Uterine smooth muscle cell (primary cell): ENCODE data around the gene PCK2. TPM values are rescaled to one million over a fixed set of nuclear protein-coding genes. Genes with fewer than 3 reads are reported as not detected.

Experiments
- total RNA-seq: library from RNA; depleted of rRNA; stranded (reverse); fragments of >200 nt; gene quantifications from 2 replicates; pipeline ENCODE4 v1.2.3, GENCODE V29; 2014

PCK2 gene
- 40.1 and 60.2 TPM in 2 replicates for total RNA-seq

GRCh38 chr14:24093901-24094840, at the start of gene PCK2:
TSS of gene PCK2 (plus strand) at chr14:24094311. CDS start at chr14:24094406, 95 bp downstream.

GRCh38 chr14:24051789-24052655, 42.1 kb upstream of the PCK2 start, which contains the start of gene CARMIL3:
TSS of gene CARMIL3 (plus strand) at chr14:24052009. CDS start at chr14:24052154, 145 bp downstream.

GRCh38 chr14:24071144-24071697, 22.9 kb upstream of the PCK2 start, which contains the start of gene CPNE6:
TSS of gene CPNE6 (plus strand) at chr14:24071562. CDS start at chr14:24072937, 1,375 bp downstream.

GRCh38 chr14:24114532-24115421, 20.7 kb downstream of the PCK2 start, which contains the start of the genes DCAF11 and NRL:
TSS of gene DCAF11 (plus strand) at chr14:24114777. CDS start at chr14:24115595, 818 bp downstream.
TSS of gene NRL (minus strand) at chr14:24114949. CDS start at chr14:24082848, 32,101 bp downstream.

GRCh38 chr14:24130380-24130716, 36.2 kb downstream of the PCK2 start, which contains the start of gene FITM1:
TSS of gene FITM1 (plus strand) at chr14:24130659. CDS start at chr14:24131564, 905 bp downstream.

GRCh38 chr14:24135834-24136683, 41.9 kb downstream of the PCK2 start, which contains the start of gene PSME1:
TSS of gene PSME1 (plus strand) at chr14:24136194. CDS start at chr14:24136263, 69 bp downstream.

GRCh38 chr14:24141097-24141880, 47.2 kb downstream of the PCK2 start, which contains the start of gene EMC9:
TSS of gene EMC9 (minus strand) at chr14:24141591. CDS start at chr14:24141304, 287 bp downstream.

GRCh38 chr14:24146453-24146977, 52.4 kb downstream of the PCK2 start, which contains the start of gene PSME2:
TSS of gene PSME2 (minus strand) at chr14:24146610. CDS start at chr14:24146581, 29 bp downstream.

GRCh38 chr14:24146978-24147760, 53.1 kb downstream of the PCK2 start, which contains the start of gene RNF31:
TSS of gene RNF31 (plus strand) at chr14:24147498. CDS start at chr14:24147699, 201 bp downstream.

Other genes with a start within 250 kb of the PCK2 start
- gene DHRS4, start 140.5 kb upstream of the PCK2 start, total RNA-seq = 31.2 and 47.7 TPM in 2 replicates
- gene DHRS4L2, start 105.4 kb upstream of the PCK2 start, total RNA-seq = 11.6 and 14.9 TPM in 2 replicates
- gene CARMIL3, start 42.3 kb upstream of the PCK2 start, total RNA-seq = under 0.01 and 0.12 TPM in 2 replicates
- gene CPNE6, start 22.7 kb upstream of the PCK2 start, total RNA-seq = not detected in 2 replicates
- gene DCAF11, start 20.5 kb downstream of the PCK2 start, total RNA-seq = 56.0 and 64.2 TPM in 2 replicates
- gene NRL, start 20.6 kb downstream of the PCK2 start, total RNA-seq = 0.55 and 1.00 TPM in 2 replicates
- 0.37 TPM in 1 of 2 replicates, not detected in the other for gene FITM1, start 36.3 kb downstream of the PCK2 start, total RNA-seq
- gene PSME1, start 41.9 kb downstream of the PCK2 start, total RNA-seq = 69.7 and 121 TPM in 2 replicates
- 20.0 and 34.6 TPM in 2 replicates for gene EMC9, start 47.3 kb downstream of the PCK2 start, total RNA-seq
- gene PSME2, start 52.3 kb downstream of the PCK2 start, total RNA-seq = 111 and 120 TPM in 2 replicates
- gene RNF31, start 53.2 kb downstream of the PCK2 start, total RNA-seq = 40.7 and 44.7 TPM in 2 replicates
- 68.6 and 80.1 TPM in 2 replicates for gene IRF9, start 67.0 kb downstream of the PCK2 start, total RNA-seq
- gene REC8, start 77.8 kb downstream of the PCK2 start, total RNA-seq = 0.87 and 1.1 TPM in 2 replicates
- gene IPO4, start 94.5 kb downstream of the PCK2 start, total RNA-seq = 47.9 and 71.6 TPM in 2 replicates
- 74.9 and 79.5 TPM in 2 replicates for gene TM9SF1, start 101.1 kb downstream of the PCK2 start, total RNA-seq
- 0.11 TPM in 1 of 2 replicates, not detected in the other for gene TSSK4, start 111.4 kb downstream of the PCK2 start, total RNA-seq
- gene CHMP4A, start 119.2 kb downstream of the PCK2 start, total RNA-seq = 32.7 and 38.6 TPM in 2 replicates
- gene MDP1, start 121.8 kb downstream of the PCK2 start, total RNA-seq = 18.9 and 23.2 TPM in 2 replicates
- 163 and 222 TPM in 2 replicates for gene NEDD8, start 138.1 kb downstream of the PCK2 start, total RNA-seq
- gene GMPR2, start 138.6 kb downstream of the PCK2 start, total RNA-seq = 57.1 and 69.0 TPM in 2 replicates
- gene TINF2, start 148.3 kb downstream of the PCK2 start, total RNA-seq = 59.9 and 69.5 TPM in 2 replicates
- 0.25 and 0.55 TPM in 2 replicates for gene TGM1, start 168.9 kb downstream of the PCK2 start, total RNA-seq
- gene RABGGTA, start 177.3 kb downstream of the PCK2 start, total RNA-seq = 17.9 and 28.6 TPM in 2 replicates
- gene DHRS1, start 205.5 kb downstream of the PCK2 start, total RNA-seq = 13.3 and 19.2 TPM in 2 replicates
- gene NOP9, start 205.5 kb downstream of the PCK2 start, total RNA-seq = 22.6 and 29.0 TPM in 2 replicates
- 1.6 and 2.9 TPM in 2 replicates for gene CIDEB, start 213.7 kb downstream of the PCK2 start, total RNA-seq
- 3.7 and 3.8 TPM in 2 replicates for gene LTB4R2, start 215.8 kb downstream of the PCK2 start, total RNA-seq
- 1.2 and 1.5 TPM in 2 replicates for gene LTB4R, start 217.2 kb downstream of the PCK2 start, total RNA-seq
- gene ADCY4, start 240.8 kb downstream of the PCK2 start, total RNA-seq = 5.1 and 8.1 TPM in 2 replicates
- gene RIPK3, start 245.7 kb downstream of the PCK2 start, total RNA-seq = 0.50 and 1.00 TPM in 2 replicates